ENCODE results near the gene B4GALNT1. TPM values are rescaled to one million over a fixed set of nuclear protein-coding genes. Genes with fewer than 3 reads are reported as not detected.

Gene B4GALNT1
- total and polyA plus RNA-seq, 9 of the 15 experiments (the other 6 are each of a cell fraction or from before 2014, with no cell fraction given) = 1.0 to 32.2 (median 9.8) TPM

DNA sequence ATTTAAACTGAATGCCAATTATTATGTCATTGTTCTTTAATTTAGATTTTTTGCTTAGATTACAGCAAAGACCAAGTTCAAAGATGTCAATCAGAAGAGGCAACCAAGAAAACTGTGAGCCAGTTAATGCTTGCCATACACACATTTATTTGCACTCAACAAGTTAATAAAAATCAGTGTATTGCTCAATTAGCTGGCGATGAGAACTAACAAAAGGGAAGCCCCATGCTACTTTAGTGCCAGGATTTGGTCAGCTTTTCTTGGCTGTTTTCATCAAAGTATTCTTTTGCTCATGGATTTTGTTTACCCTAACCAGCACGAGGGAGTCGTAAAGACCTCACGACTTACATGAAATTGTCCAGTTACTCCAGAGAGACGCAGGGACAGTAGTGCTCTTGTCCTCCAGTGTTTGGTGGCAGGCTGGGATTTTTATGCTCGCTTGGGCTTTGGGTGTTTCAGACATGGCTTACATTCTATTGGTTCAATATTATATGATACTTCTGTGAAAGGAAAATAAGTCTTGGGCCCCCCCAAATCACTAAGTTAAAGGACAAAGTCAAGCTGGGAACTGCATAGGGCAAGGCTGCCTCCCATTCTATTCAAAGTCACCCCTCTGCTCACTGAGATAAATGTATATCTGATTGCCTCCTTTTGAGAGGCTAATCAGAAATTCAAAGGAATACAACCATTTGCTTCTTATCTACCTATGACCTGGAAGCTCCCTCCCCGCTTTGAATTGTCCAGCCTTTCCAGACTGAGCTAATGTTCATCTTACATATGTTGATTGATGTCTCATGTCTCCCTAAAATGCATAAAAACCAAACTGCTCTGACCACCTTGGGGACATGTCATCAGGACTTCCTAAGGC, 7.4 kb upstream of the B4GALNT1 start:
- ChIA-PET POLR2A (interaction anchor here (0.6 kb wide), 1 partner anchor 94 kb away, joined by 3 read pairs; no protein-coding TSS in a partner anchor), CTCF (ENCODE audit: low intra/inter-chr PET ratio) (no interaction called here)
- Histone ChIP-seq H3K4me1 (replicated peaks in 1 of 2; ENCODE audit: control insufficient read depth in 2 of 2, insufficient read depth in 2 of 2, low read length in 2 of 2) (peaks cover 7 to 22% of the 10 kb centered on the region in 2 experiments; a peak in 3 of 5 replicates), H2AFZ (ENCODE audit: low read depth, low read length) (peak overlapping the region; percentile 68), H3K9ac (ENCODE audit: insufficient read depth in 1 of 2, low read depth in 2 of 2, low read length in 2 of 2) (no peak overlapping the region), H3K9me1 (ENCODE audit: control insufficient read depth, insufficient read depth, low read length) (no peaks in the 10 kb centered on the region), H3K27me3 (ENCODE audit: control insufficient read depth in 2 of 2, insufficient read depth in 2 of 2, low read length in 2 of 2) (no peaks in the 10 kb centered on the region), H4K20me1 (replicated peaks; ENCODE audit: control insufficient read depth, insufficient read depth, low read length) (no peaks in the 10 kb centered on the region), H3K79me2 (ENCODE audit: control insufficient read depth, insufficient read depth, low read length) (no peaks in the 10 kb centered on the region), H3K4me2 (ENCODE audit: insufficient read depth, low read length) (peak overlapping the region; percentile 26; the same call in 1 of the 2 replicates), H3K27ac (ENCODE audit: extremely low read depth, low read depth, low read length) (no peak overlapping the region), H3K9me3 (replicated peaks; ENCODE audit: control insufficient read depth, insufficient read depth, low read depth, low read length) (no peaks in the 10 kb centered on the region; the same call in 1 of the 2 replicates), H3K36me3 (ENCODE audit: control insufficient read depth, insufficient read depth, low read length) (no peaks in the 10 kb centered on the region), H3K4me3 (no peak overlapping the region)
- in situ Hi-C loops (cut with MboI) (no loop called here), intact Hi-C loops (cut with micrococcal nuclease) (no loop called here)
- FAIRE-seq (no peak), ATAC-seq (peak; percentile 56), DNase-seq (ENCODE audit: extremely low read depth in 1 of 4, low spot score in 3 of 4) (peak in 1 of 4 experiments; percentile 47)
- no TSS peak for BruUV-seq (replicated peaks)
- WGBS (ENCODE audit: insufficient coverage, low coverage, missing lambda C conversion rate) = 17% methylated on average over 7 of the region's 7 CpGs
- TF ChIP-seq ZNF707 (CRISPR knock-in tag; conservative IDR thresholded peaks at IDR 0.05) (no peak), POLR2A (conservative IDR thresholded peaks at IDR 0.05) (no peak), PURB (CRISPR knock-in tag; IDR thresholded peaks at IDR 0.05; ENCODE audit: low read depth) (no peak), ZNF174 (CRISPR knock-in tag; IDR thresholded peaks at IDR 0.05) (no peak), MEIS2 (IDR thresholded peaks at IDR 0.05; ENCODE audit: partially characterized antibody) (peak; percentile 62), FOXM1 (IDR thresholded peaks at IDR 0.05; ENCODE audit: low read depth) (peak; percentile 66), FOXM1 (CRISPR knock-in tag; IDR thresholded peaks at IDR 0.05; ENCODE audit: low read depth) (no peak), HDGF (IDR thresholded peaks at IDR 0.05) (no peak), HDAC6 (IDR thresholded peaks at IDR 0.05; ENCODE audit: low read depth, low read length) (no peak), POLR2G (IDR thresholded peaks at IDR 0.05; ENCODE audit: low read depth, low read length) (no peak), HMGN3 (IDR thresholded peaks at IDR 0.05; ENCODE audit: borderline replicate concordance, extremely low read depth, insufficient read length, low read depth, low read length) (no peak), PHF21A (IDR thresholded peaks at IDR 0.05; ENCODE audit: borderline replicate concordance, low read depth) (no peak), RBM14 (IDR thresholded peaks at IDR 0.05; ENCODE audit: borderline replicate concordance, insufficient read depth, low read depth, low read length) (no peak), MECOM (CRISPR knock-in tag; IDR thresholded peaks at IDR 0.05) (no peak), ZNF12 (CRISPR knock-in tag; IDR thresholded peaks at IDR 0.05) (no peak), TAF15 (IDR thresholded peaks at IDR 0.05; ENCODE audit: low read depth, low read length) (no peak), TOE1 (IDR thresholded peaks at IDR 0.05; ENCODE audit: borderline replicate concordance) (no peak), TOE1 (CRISPR knock-in tag; IDR thresholded peaks at IDR 0.05; ENCODE audit: borderline replicate concordance, low read depth) (no peak), GATA2 (CRISPR knock-in tag; IDR thresholded peaks at IDR 0.05) (no peak), ESRRB (CRISPR knock-in tag; IDR thresholded peaks at IDR 0.05; ENCODE audit: borderline replicate concordance) (no peak), TAF7 (tag; IDR thresholded peaks at IDR 0.05) (no peak), SAP30 (IDR thresholded peaks at IDR 0.05; ENCODE audit: borderline replicate concordance, insufficient read depth, low read depth, low read length, poor library complexity, severe bottlenecking) (no peak)
- TF ChIP-seq, protein P1, sequence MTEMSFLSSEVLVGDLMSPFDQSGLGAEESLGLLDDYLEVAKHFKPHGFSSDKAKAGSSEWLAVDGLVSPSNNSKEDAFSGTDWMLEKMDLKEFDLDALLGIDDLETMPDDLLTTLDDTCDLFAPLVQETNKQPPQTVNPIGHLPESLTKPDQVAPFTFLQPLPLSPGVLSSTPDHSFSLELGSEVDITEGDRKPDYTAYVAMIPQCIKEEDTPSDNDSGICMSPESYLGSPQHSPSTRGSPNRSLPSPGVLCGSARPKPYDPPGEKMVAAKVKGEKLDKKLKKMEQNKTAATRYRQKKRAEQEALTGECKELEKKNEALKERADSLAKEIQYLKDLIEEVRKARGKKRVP (CRISPR knock-in tag; IDR thresholded peaks at IDR 0.05) = no peak
